Measurements from ENCODE around the gene PDCD5. TPM values are rescaled to one million over a fixed set of nuclear protein-coding genes. Genes with fewer than 3 reads are reported as not detected.

Gene PDCD5
- total RNA-seq, 1 experiment from 2014 or later, result 255 TPM

DNA sequence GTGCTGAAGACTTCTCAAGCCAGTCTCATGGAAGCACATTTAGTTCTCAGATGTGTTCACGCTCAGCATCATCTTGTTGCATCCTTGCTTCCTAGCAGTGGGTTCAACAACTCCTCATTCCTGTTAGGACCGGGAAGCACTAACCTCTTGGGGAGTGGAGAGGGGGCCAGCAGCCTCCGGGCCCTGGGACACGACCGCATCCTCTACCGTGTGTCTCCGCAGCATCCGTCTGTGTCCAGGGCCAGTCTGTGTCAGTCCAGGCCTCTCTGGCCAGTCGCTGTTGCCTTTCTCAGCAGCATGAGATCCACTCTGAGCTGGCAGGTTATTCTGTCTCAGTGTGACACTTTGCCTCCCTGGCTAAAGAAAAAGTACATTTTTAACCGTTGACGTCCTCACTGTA, 17.0 kb downstream of the PDCD5 start:
- CTCF ChIA-PET, result no interaction called here
- no TSS peak for BruUV-seq (replicated peaks)

DNA sequence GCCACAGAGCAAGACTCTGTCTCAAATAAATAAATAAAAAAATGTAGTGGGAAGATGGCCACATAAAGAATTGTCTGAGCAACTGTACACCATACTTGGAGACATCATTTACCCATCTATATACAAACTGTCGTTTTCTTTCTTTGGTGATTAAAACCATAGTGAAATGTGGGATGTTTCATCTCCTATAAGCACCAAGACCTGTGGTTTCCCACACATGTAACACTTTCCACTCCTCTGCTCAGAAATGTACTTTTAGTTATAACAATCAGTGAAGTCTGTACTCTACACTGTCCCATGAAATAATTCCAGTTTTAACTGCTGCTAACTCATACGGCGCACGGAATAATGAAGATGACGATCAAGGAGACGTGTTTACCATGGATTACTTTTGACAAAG, 18.3 kb downstream of the PDCD5 start:
- CTCF ChIA-PET, result interaction anchor here (1.0 kb wide), 1 partner anchor 53 kb away, joined by 3 read pairs; no protein-coding TSS in a partner anchor

More for the DNA sequence above, 17.0 kb downstream of the PDCD5 start:
- intact Hi-C loops (cut with micrococcal nuclease; ENCODE audit: unreplicated experiment), result no loop called here
- POLR2A ChIA-PET (ENCODE audit: low non-redundant PET), result no interaction called here
- Histone ChIP-seq H3K36me3 (ENCODE audit: insufficient read depth, low read length, poor library complexity, severe bottlenecking) (peaks cover 57% of the 10 kb centered on the region), H3K27me3 (replicated peaks; ENCODE audit: insufficient read depth, low read depth, low read length, poor library complexity) (no peaks in the 10 kb centered on the region), H3K4me1 (ENCODE audit: insufficient read depth, low read length, poor library complexity, severe bottlenecking) (no peaks in the 10 kb centered on the region), H3K4me3 (ENCODE audit: low read depth, low read length, poor library complexity, severe bottlenecking) (no peak overlapping the region), H3K27ac (ENCODE audit: low read depth, low read length, poor library complexity, severe bottlenecking) (no peak overlapping the region), H3K9me3 (ENCODE audit: low read depth, low read length, poor library complexity, severe bottlenecking) (no peaks in the 10 kb centered on the region)
- TF ChIP-seq EZH2 (IDR thresholded peaks at IDR 0.05; ENCODE audit: borderline replicate concordance, low read depth, low read length, poor library complexity, severe bottlenecking), result no peak
- TF ChIP-seq, protein P1, sequence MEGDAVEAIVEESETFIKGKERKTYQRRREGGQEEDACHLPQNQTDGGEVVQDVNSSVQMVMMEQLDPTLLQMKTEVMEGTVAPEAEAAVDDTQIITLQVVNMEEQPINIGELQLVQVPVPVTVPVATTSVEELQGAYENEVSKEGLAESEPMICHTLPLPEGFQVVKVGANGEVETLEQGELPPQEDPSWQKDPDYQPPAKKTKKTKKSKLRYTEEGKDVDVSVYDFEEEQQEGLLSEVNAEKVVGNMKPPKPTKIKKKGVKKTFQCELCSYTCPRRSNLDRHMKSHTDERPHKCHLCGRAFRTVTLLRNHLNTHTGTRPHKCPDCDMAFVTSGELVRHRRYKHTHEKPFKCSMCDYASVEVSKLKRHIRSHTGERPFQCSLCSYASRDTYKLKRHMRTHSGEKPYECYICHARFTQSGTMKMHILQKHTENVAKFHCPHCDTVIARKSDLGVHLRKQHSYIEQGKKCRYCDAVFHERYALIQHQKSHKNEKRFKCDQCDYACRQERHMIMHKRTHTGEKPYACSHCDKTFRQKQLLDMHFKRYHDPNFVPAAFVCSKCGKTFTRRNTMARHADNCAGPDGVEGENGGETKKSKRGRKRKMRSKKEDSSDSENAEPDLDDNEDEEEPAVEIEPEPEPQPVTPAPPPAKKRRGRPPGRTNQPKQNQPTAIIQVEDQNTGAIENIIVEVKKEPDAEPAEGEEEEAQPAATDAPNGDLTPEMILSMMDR (conservative IDR thresholded peaks at IDR 0.05; ENCODE audit: low read depth, low read length), result no peak
- DNase-seq (ENCODE audit: low spot score), result no peak

DNA sequence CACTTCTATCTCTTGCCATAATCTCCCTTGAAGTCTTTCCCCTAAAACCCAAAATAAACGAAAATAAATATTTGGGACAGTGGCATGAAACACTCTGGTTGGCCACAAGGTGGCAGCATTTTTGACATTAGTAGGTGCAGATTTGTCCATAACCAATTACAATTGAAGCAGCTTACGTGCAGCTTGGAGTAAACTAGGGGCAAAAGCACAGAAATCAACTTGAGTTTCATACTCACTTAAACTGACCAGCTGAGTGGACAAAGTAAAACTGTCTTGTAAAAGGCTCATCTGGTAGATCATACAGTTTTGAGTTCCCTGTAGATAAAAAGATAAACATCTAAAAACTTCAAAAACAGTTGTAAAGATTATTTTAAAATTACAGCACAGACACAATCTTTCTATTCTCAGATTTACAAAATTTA, 18.8 kb downstream of the PDCD5 start:
- CTCF ChIA-PET, result interaction anchor here (0.5 to 1.0 kb wide), 3 partner anchors 52 to 371 kb away, joined by 3 to 9 read pairs (median 4); no protein-coding TSS in a partner anchor
- Histone ChIP-seq H3K27ac (ENCODE audit: low read depth, low read length, poor library complexity, severe bottlenecking) (no peak overlapping the region), H3K9me3 (ENCODE audit: low read depth, low read length, poor library complexity, severe bottlenecking) (no peaks in the 10 kb centered on the region), H3K36me3 (ENCODE audit: insufficient read depth, low read length, poor library complexity, severe bottlenecking) (peaks cover 55% of the 10 kb centered on the region), H3K27me3 (replicated peaks; ENCODE audit: insufficient read depth, low read depth, low read length, poor library complexity) (no peaks in the 10 kb centered on the region), H3K4me1 (ENCODE audit: insufficient read depth, low read length, poor library complexity, severe bottlenecking) (no peaks in the 10 kb centered on the region), H3K4me3 (ENCODE audit: low read depth, low read length, poor library complexity, severe bottlenecking) (no peak overlapping the region)
- no TSS peak for BruUV-seq (replicated peaks)
- peak; percentile 71 for DNase-seq (ENCODE audit: low spot score)
- POLR2A ChIA-PET (ENCODE audit: low non-redundant PET), result no interaction called here
- intact Hi-C loops (cut with micrococcal nuclease; ENCODE audit: unreplicated experiment), result no loop called here
- TF ChIP-seq, protein P1 (conservative IDR thresholded peaks at IDR 0.05; ENCODE audit: low read depth, low read length), result peak; percentile 89
- TF ChIP-seq EZH2 (IDR thresholded peaks at IDR 0.05; ENCODE audit: borderline replicate concordance, low read depth, low read length, poor library complexity, severe bottlenecking), result no peak

More for the DNA sequence above, 18.3 kb downstream of the PDCD5 start:
- Histone ChIP-seq H3K9me3 (ENCODE audit: low read depth, low read length, poor library complexity, severe bottlenecking) (no peaks in the 10 kb centered on the region), H3K27me3 (replicated peaks; ENCODE audit: insufficient read depth, low read depth, low read length, poor library complexity) (no peaks in the 10 kb centered on the region), H3K27ac (ENCODE audit: low read depth, low read length, poor library complexity, severe bottlenecking) (no peak overlapping the region), H3K4me1 (ENCODE audit: insufficient read depth, low read length, poor library complexity, severe bottlenecking) (no peaks in the 10 kb centered on the region), H3K36me3 (ENCODE audit: insufficient read depth, low read length, poor library complexity, severe bottlenecking) (peaks cover 59% of the 10 kb centered on the region), H3K4me3 (ENCODE audit: low read depth, low read length, poor library complexity, severe bottlenecking) (no peak overlapping the region)
- intact Hi-C loops (cut with micrococcal nuclease; ENCODE audit: unreplicated experiment), result no loop called here
- no TSS peak for BruUV-seq (replicated peaks)
- no peak for DNase-seq (ENCODE audit: low spot score)
- POLR2A ChIA-PET (ENCODE audit: low non-redundant PET), result no interaction called here
- TF ChIP-seq, protein P1 (conservative IDR thresholded peaks at IDR 0.05; ENCODE audit: low read depth, low read length), result no peak
- TF ChIP-seq EZH2 (IDR thresholded peaks at IDR 0.05; ENCODE audit: borderline replicate concordance, low read depth, low read length, poor library complexity, severe bottlenecking), result no peak

Data from A673 (cell line).